ENCODE data around the gene ETS1.

ETS1 gene

GRCh38 chr11:128619007-128619406 is 31.6 kb upstream of the ETS1 start:
- no peak for DNase-seq

- DNase-seq, result no peak
Observed at GRCh38 chr11:128618603-128619002, 31.2 kb upstream of the ETS1 start.

GRCh38 chr11:128616161-128616560 is 28.8 kb upstream of the ETS1 start:
- no peak for DNase-seq

GRCh38 chr11:128615612-128616011 is 28.3 kb upstream of the ETS1 start:
- DNase-seq, result no peak

GRCh38 chr11:128615076-128615475 is 27.7 kb upstream of the ETS1 start:
- DNase-seq, result no peak

DNA sequence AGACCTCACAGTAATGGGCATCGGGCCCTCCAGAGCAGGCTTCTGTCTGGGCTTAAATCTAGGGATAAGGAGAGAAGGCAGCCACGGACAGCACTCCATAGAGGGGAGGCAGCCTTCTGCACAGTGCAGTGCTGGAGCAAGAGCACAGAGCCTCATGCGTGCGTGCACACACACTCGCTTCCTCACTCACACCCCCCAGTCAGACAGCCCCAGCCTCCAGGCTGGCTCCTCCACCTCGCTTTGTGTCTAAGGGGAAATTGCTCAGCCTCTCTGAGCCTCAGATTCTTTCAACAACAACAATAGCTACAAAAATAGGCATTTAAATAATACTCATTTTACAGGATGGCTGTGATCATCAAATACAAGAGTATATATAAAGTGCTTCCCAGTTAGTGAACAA is 26.7 kb upstream of the ETS1 start:
- no peak for DNase-seq

DNA sequence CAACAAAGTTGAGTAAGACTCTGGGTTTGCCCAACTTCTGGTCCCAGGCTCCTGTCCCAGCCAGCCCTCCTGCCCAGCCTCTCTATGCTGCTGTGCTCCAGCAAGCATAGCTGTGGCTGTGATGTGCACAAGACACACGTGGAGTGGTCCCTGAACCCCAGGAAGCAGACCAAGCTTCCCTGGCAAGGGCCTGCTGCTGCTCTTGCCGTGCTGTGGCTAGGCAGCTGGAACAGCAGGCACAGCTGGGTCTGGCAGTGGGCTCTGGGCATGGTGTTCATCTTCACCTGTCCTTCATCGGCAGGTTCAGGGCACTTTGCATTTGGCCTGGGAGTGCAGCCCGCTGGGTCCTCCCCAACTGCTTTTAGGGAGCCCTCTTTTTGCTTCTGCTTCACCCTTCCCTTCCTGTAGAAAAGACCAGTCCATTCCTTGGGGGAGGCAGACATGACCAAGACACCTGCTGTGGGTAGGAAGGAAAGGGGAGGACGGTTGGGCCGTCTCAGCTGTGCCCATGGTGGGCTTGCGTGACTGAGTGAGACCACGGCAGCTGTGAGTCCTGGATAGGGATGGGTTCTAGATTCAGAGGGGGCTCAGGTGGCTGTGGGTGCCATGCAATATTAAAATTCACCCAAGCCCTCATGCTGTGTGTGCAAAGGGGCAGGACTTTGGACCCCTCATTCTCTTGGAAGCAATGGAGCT is 26.1 kb upstream of the ETS1 start:
- no peak for DNase-seq

DNA sequence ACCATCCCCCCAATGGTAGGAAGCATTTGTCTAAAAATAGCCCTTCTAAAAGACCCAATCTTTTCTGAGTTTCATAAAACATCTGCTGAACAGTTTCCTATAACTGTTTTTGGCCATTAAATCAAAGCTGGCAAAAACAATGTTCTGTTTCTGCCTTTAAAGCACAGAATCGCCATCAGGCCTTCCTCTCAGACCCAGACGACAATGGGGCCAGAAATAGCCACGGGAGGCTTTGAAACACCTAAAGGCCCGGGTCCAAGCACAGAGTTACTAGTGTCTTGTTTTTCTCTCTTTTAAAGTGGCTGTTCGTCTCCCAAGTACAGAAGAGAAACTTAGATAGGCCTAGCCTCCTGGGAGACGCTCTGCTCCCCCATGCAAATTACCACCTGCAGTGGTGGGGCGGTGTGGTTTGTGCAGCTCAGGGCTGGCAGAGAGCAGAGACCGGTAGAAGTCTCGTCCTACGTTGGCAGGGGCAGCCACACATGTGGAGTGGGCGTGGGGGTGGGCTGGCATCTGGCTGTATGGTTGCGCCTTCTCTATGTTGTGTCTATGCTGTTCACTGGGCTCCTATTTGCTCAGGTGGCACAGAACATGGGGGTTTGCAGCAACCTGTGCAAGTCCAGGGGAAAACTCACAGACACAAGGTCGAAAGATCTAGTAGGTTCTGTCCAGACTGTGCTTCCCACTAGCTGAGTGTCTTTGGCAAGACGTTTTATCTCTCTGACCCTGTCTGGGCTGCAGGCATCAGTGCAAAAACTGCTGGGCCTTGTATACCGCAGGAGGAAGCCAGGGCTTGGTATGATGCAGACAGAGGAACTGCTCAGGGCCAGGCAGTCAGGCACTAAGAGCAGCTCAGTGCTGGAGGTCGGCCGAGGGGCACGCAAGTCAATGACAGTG is 23.6 kb upstream of the ETS1 start:
- no peak for DNase-seq

DNA sequence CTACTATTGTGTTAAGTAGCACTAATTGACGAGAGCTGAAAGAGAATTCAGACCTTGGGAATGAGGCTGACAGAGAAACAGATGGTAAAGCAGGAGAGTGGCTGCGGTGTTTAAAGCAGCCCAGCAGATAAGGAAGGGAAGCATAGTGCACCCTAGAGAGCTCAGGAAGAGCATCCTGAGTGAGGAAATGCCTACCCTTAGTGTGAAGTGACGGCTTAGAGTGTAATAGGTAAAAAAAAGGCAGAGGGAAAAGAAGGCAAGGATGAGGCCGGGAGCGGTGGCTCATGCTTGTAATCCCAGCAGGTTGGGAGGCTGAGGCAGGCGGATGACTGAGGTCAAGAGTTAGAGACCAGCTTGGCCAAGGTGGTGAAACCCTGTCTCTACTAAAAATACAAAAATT is 22.4 kb upstream of the ETS1 start:
- no peak for DNase-seq

GRCh38 chr11:128608746-128609407 is 21.5 kb upstream of the ETS1 start:
- no peak for DNase-seq

DNA sequence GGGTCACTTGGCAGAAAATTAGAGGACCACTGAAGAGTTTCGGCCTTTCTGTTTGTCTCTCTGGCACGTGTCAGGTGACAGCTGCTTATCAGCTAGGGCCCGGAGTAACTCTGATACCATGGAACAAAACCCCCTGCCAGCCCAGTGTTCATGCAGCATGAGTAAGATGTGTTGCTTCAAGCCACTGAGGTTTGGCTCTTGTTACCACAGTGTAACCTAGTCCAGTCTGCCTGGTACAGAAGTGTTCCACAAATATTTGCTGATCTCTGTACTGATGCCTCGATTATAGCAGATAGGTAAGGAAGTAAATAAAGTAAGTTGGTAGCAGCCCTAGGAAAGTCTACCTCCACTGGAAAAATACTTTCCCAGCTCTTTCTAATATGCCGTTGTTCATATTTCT is 20.5 kb upstream of the ETS1 start:
- DNase-seq, result no peak

GRCh38 chr11:128604723-128605122 is 17.4 kb upstream of the ETS1 start:
- no peak for DNase-seq

DNA sequence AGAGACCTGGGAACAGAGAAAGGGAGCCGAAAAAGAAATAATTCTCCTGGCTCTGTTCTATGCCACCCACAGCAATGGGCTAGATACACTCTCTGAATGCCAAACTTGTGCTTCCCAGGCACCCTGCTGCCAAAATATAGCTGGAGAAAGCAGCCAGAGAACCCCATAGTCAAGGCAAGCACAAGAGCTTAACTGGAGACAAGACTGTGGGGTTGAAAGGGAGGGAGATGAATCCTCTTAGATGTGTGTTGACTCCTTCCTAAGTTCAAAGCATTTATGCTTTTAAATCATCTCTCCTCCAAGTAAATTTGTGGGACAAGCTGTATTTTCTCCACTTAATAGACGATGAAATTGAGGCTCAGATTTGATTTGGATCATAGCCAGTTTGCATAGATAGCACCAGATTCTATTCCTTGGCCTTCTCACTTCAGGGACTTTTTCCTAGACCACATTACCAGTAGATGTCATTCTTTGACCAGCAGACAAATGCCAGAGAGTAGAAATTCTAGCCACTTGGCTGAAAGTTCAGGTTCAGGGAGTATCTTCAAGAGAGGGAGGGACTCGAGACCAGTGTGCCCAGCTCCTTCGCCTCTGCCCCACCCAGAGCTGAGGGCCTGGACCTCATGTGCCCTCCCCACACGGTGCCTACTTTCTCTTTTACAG is 16.5 kb upstream of the ETS1 start:
- no peak for DNase-seq

- no peak for DNase-seq
Observed at GRCh38 chr11:128603003-128603696, 15.8 kb upstream of the ETS1 start.

GRCh38 chr11:128599729-128600128 is 12.4 kb upstream of the ETS1 start:
- no peak for DNase-seq

GRCh38 chr11:128598506-128599150 is 11.3 kb upstream of the ETS1 start:
- DNase-seq, result no peak

- no peak for DNase-seq
Observed at GRCh38 chr11:128598096-128598495, 10.7 kb upstream of the ETS1 start.

GRCh38 chr11:128597209-128597608 is 9.9 kb upstream of the ETS1 start:
- no peak for DNase-seq

- DNase-seq, result no peak
Observed at GRCh38 chr11:128596250-128596649, 8.9 kb upstream of the ETS1 start.

- no peak for DNase-seq
Observed at GRCh38 chr11:128595775-128596174, 8.4 kb upstream of the ETS1 start.

DNA sequence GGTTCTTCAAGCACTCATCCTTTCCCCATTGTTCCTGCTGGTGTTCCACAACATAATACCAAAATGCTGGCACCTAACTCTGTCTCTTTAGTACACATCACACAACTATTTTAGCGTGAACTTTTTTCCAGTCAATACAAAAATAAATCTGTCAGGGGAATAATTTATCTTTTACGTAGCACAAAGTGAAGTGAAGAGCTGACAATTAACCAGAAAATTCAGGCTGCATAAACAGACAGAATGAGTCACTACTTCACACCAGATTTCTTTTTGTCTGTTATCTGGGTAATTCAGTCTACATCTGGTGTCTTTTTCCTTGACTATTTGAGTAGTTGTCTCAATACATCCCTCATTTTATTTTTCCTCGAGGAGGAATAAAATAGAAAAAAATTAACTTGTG is 7.9 kb upstream of the ETS1 start:
- no peak for DNase-seq

DNA sequence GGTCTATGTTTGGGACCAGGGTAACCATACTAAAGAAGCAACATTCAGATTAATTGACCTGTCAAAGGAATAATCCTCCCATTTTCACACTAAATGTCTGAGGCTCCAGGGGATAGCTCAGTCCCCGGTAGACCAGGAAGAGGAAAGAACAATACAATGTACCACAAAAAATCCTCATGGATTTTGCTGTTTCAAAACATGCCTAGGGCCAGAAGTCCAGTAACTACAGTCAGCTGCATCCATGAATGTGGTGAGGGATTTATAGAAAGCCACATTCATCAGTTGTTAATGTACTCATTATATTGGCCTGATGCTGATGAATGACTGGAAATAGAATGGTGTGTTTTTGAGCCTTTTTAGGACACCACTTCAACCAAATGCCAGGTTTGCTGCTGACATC is 6.9 kb upstream of the ETS1 start:
- DNase-seq, result no peak
